GM21367 (cell line): ENCODE results near the gene ZNF37A.
"Not testable (repeated sequence)": the region's sequence is repeated elsewhere in the genome, so short reads cannot be mapped to it uniquely, and the experiment has no call there.

Experiments
- ATAC-seq: cut with Tn5 transposase; IDR thresholded peaks from one replicate; pipeline ENCODE4 v1.9.1; 2021; ENCODE audit not compliant: unreplicated experiment

Gene ZNF37A

DNA sequence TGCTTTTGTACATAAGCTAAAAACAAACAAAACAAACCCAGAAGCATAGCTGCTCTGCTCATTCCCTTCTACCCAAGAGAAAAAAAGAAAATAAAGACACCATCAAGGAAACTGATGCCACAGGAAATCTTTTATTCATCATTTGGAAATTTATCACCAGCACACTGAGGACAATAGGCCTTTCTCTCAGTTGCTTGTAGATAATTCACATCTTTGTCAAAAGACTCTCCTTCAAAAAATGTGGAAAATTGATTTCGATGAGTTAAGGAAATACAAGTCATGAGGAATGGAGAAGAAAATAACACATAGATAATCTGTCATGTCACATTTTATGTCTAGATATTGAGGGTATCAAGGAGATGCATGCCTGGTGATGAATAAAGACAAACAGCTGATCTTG, 53.5 kb downstream of the ZNF37A start:
- ATAC-seq = no peak

DNA sequence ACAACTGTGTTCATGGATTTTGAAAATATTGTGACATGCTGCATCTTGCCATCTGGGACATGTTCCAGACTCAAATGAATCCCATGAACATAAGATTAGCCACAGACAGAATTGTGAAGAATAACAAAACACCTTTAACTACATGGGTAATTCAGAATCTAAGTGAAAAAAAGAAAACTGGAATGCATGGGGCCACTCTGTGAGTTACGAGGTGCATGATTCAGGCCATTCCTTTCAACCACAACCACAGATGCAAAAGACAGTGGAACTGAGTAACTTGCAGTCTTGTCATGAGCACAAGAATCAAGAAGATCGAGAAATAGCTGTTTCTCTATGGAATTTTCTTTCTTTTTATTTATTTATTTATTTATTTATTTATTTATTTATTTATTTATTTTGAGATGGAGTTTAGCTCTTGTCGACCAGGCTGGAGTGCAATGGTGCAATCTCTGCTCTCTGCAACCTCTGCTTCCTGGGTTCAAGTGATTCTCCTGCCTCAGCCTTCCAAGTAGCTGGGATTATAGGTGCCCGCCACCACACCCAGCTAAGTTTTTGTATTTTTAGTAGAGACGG, 56.8 kb downstream of the ZNF37A start:
- ATAC-seq = not testable (repeated sequence)

DNA sequence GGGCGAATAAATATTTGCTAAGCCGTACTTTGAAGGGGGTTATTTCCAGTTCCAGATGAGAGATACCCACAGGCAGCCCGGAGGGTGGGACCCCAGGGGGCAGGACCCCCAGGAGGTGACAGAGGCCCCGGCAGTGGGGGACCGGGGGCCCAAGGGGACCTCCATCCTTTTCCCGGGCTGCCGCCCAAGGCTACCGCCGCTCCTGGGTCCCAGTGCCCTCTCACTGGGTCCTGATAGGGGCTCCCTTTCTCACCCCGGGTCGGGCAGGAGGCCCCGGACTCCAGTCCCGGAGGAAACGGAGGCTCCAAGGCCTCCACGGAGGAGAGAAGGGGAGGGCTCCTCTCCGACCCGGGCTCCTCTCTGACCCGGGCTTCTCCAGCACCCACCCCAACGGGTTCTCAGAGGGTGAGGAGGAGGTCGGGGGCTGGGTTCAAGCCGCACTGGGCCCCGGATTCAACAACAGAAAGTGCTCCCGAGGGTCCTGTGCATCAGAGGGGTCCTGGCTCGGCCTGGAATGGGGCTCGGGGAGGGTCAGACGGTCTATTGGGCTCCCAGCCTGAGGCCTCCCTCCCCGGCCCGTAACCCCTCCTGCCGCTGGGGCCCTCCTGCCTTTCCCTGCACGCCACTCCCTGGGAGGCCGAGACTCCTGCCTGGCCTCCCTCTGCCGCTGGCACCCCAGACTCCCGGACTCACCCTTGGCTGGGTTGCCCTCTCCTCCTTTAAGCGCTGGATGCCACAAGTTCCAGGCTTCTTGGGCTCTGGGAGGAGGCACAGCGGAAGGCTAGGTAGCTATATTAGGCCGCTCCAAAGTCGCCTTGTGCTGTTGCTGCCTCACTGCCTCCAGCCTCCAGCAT, 62.5 kb downstream of the ZNF37A start:
- ATAC-seq = no peak

DNA sequence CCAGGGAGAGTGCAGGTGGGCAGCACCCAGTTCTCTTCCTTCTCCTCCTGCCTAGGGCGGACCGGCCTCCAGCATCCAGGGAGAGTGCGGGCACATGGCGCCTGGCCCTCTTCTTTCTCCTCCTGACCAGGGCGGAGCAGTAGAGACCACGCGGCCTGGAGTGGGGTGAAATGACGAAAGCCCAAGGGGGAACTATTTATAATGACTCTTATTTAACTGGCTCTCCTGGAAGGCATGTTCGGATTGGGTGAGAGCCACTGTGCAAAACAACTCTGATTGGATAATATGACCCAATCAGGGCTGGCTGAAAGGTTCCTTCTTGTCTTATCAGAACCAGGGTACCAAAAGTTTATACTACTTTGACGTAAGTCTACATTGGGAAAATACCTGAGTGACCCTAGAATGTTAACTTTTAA, 63.1 kb downstream of the ZNF37A start:
- no peak for ATAC-seq

DNA sequence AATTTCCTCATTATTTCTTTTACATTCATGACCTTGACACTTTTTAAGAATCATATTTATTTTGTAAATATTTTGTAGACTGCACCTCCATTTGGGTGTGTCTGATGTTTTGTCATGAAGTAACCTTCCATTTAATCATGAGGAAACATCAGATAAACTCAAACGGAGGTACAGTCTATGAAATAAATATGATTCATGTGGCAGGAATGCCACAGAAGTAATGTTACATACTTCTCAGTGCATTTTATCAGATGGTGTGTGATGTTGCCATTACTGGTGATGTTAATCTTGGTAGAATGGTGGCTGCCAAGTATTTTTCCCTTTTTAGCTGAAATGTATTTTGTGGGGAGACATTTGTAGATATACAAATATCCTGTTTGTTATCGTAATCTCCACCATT, 64.9 kb downstream of the ZNF37A start:
- no peak for ATAC-seq

DNA sequence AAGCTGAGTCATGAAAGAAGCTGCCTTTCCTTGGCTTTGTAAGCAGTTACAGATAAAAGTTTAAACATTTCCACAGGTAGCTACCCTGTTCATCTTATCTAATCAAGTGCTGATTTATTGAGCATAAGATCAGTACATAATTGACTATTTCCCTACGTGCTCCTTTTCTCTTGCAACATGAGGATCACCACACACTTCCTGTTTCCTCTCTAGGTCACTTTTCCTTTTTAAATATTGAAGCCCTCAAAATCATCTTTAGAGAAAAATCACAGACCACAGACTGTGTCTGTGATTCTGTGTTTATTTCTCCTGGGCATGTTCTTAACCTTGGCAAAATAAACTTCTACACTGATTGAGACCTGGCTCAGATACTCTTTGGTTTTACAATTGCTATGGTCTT, 69.5 kb downstream of the ZNF37A start:
- ATAC-seq = no peak

DNA sequence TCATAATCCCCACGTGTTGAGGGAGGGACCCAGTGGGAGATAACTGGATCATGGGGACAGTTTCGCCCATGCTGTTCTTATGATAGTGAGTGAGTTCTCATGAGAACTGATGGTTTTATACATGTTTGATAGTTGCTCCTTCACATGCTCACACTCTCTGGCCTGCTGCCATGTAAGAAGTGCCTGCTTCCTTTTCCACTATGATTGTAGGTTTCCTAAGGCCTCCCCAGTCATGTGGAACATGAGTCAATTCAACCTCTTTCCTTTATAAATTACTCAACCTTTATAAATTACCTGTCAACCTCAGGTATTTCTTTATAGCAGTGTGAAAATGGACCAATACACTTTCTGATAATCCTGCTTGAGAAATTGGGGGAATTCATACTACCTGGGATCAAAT, 80.2 kb downstream of the ZNF37A start:
- no peak for ATAC-seq

DNA sequence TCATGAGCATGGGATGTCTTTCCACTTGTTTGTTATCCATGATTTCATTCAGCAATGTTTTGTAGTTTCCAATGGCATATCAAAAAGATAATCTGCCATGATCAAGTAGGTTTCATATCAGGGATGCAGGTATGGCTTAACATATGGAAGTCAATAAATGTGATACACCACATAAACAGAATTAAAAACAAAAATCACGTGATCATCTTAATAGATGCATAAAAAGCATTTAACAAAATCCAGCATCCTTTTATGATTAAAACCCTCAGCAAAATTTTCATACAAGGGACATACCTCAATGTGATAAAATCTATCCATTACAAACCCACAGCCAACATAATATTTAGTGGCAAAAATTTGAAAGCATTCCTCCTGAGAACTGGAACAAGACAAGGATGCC, 90.3 kb downstream of the ZNF37A start:
- no peak for ATAC-seq
